Peyer's patch (tissue), 4 donors: ENCODE measurements around the gene ETF1.

ENCODE experiments used
- CTCF ChIP-seq, 6 experiments: fragments of 450-650 bp in 4 of 6; fragments of 200-600 bp in 2 of 6; sonication (generic) in 1 of 6; IDR thresholded peaks; one replicate each; pipeline ENCODE4 v1.5.1; 2017 to 2019; ENCODE audit warnings: antibody characterized with exemption in 6 of 6, mild to moderate bottlenecking in 3 of 6, moderate library complexity in 1 of 6
- POLR2A ChIP-seq, 2 donors: fragments of 450-650 bp; IDR thresholded peaks; one replicate each; pipeline ENCODE4 v1.5.1; 2017; ENCODE audit warnings: antibody characterized with exemption in 2 of 2, mild to moderate bottlenecking in 2 of 2, moderate library complexity in 2 of 2

- TF ChIP-seq CTCF (IDR thresholded peaks at IDR 0.05), result no peak
- no peak for TF ChIP-seq POLR2A (IDR thresholded peaks at IDR 0.05)
These were observed 1.4 kb upstream of the ETF1 start for GRCh38 chr5:138544181-138545134.
